Umbilical cord (tissue), 2 donors: Measurements from ENCODE around the gene MRPS27. TPM values are rescaled to one million over a fixed set of nuclear protein-coding genes. Genes with fewer than 3 reads are reported as not detected.

Source experiments
- DNase-seq: peaks from one replicate; pipeline ENCODE4 v3.0.0-alpha.2; 2015; ENCODE audit warnings: low spot score
- total RNA-seq: library from RNA; depleted of rRNA; stranded (reverse); fragments of >200 nt; gene quantifications from one replicate; pipeline ENCODE4 v1.2.3, GENCODE V29; 2014; ENCODE audit warnings: low replicate concordance; ENCODE audit not compliant: insufficient read depth

MRPS27 gene
- total RNA-seq, 1 donor from 2014 or later, result 72.5 TPM

DNA sequence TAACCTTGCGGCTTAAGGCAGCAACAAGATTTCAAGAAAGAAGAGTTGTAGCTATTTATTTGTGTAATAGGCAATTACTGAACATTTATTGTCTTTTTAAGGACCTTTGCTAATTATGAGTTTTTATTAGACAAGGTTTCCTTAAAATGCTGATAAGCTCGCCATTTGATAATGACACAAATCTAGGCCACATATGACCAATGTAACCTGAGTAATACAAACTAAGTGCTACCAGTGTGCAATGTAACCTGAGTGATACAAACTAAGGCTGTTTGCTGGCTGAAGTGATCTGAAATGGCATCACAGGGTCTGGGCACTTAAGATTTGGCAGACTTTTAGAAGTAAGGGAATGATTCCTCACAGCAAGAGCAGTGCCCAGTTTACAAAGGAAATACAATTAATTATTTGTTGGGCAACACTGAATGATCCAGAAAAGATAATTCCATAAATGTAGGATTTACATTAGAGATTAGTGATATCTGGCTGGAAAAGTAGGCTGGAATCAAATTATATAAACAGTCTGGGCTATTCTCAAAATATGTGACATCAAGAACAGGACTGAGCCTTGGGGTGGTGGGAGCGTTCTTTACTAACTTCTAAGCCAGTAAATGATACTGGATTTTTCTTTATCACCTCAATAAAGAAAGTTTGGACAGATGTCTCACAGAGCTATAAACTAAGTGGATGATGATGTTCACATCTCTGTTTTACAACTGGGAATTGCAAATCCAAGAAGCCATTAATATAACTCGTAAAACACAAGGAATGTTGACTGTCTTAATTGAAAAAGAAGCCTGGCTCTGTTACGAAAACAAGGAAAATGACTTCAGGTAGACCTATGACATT, 54.8 kb downstream of the MRPS27 start:
- DNase-seq, result no peak

DNA sequence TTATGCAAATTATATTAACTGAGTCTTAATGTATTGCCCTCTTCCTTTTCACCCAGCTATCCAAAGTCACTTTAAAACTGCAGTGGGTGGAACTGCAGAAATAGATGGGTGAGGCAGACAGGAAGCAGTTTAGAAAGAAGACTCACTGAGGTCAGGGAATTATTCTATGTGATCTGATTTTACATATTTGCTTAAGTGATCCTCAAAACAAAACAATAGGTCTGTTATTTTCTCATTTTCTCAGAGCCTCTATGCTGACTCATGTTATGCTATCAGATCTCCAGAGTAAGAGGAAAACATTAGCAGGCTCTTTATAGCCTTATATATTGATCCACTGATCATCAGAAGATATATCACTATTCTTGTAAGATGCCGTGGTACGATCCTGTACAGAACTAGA, 63.5 kb downstream of the MRPS27 start:
- no peak for DNase-seq

DNA sequence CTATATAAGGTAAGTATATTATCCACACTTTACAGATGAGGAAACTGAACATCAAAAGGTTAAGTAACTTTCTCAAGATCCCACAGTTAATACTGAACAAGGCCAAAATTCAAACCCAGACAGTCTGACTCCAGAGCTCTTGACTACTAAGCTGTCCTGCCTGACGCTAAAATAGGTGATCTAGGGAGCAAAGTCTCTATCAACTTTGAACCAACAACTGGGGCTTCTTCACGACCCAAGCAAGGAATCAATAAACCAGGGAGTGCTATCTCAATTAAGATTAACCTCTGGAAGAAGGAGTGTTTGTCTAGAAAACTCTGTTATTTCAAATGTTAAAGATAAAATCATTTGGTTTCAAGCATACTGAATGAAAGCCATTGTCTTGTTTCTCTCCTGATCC, 64.4 kb downstream of the MRPS27 start:
- DNase-seq, result no peak

DNA sequence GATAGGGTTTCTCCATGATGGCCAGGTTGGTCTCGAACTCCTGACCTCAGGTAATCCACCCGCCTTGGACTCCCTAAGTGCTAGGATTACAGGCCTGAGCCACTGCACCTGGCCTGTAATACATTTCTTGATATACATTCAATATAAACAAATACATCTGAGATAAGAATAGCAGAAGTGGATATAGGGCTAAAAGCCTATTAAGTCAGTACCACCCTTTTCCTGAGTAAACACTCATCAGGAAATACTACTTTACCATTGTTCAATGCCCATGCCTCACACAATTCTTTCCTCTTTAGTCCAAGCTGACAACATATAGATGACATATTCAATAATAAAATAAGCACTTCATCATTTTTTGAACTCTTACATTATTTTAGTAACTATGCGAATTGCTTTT, 64.8 kb downstream of the MRPS27 start:
- DNase-seq, result no peak

DNA sequence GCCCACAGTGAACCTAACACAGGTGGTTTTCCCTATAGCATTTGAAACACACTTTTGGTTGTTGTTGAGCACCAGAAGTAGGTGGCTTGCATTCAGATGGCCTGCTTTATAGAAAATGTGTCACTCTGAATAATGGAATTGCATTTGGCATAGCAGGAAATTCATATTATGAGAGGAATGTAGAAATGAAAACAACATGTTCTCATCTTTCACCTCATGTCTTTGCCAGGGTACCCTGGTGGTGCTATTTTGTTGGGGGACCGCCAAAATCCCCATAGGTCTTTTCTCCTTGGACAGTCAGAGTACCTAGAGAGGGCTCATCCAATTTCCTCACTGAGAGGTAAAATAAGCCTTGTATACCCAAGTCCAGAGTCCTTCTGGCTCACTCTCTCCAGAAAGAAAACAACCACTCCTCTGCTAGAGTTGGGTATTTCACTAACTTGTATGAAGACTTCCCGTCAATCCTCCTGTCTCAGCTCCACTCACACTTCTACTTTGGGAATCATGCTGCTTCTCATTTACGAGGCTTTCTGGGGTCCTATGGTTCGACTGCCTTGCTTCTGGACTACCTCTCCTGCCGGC, 67.4 kb downstream of the MRPS27 start:
- no peak for DNase-seq

DNA sequence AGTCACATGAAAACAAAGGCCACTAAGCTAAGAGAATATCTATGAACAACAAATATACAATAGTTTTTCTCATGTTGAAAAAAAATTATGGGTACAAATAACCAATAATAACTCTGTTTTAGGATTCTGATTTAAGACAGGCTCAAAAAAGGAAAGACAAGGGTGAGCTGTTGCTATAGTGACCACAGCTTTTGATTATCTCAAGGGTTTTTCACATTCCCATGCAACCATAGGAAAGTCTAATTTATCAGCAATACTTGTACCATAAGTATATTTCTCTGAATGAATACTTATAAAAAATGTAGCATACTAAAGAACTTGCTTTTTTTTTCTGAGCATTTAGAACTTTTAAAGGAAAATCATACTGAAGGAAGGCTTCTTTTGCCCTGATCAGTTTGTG, 68.0 kb downstream of the MRPS27 start:
- no peak for DNase-seq

DNA sequence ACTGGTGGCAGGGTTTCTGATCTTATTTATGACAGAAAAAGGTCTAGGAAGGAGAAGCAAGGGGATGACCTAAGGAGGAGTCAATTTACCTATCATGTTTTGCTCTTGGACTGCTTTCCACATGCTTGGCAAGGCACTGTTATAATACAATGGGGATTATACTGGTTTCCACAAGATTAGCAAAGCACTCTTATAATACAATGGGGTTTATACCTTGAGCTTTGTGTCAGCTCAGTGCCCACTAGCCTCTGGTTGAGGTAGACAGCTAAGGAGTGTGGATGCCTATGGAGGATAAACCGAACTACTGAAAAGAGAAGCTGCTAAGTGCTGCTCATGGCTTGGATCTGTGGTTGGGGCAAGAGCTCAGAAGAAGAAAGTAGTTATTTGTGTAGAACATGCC, 68.7 kb downstream of the MRPS27 start:
- DNase-seq, result no peak

DNA sequence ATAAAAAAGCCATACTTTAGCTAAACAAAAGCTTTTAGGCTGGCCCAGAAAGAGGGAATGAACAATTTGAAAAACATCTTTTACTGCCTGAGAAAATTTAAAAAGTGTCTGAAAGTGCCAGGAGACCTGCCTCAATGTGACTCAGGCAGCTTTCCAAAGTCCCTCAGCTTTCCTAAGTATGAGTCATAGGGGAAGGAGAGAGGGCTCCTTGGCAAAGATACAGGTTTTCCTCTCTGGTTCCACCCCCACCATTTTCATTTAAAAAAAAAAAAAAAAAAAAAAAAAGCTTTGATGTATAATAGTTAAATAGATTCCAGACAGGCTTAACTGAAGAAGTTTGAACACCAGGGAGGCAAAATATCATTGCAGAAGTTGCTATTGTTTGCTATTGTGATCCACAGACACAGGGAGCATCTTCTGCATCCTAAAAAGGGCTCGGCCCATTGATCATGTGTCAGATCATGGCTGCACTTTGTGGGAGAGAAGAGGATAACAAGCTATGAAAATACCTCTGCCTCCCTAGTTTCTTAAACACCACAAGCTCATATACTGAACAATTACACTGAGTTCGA, 71.5 kb downstream of the MRPS27 start:
- DNase-seq, result peak; percentile 86

DNA sequence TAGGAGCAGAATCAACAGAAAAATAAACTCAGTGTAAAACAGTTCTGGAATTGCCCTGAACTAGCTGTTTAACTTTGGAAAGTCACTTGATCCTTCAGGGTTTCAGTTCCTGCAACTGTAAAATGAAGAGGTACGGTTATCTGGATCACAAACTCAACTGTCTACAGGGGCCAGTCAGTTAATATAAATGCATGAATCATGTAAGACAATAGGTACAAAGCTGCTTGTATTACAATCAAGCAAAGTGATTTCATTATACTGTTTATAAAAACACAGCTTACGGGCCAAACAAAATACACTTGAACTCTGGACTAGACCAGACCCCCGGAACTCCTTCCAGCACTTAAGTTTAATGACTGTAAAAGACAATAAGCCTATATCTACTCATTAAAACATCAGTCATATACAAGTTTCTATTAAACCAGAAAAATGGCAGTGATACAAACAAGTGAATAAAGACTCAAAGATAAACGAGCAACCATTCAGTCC, 73.0 kb downstream of the MRPS27 start:
- no peak for DNase-seq

DNA sequence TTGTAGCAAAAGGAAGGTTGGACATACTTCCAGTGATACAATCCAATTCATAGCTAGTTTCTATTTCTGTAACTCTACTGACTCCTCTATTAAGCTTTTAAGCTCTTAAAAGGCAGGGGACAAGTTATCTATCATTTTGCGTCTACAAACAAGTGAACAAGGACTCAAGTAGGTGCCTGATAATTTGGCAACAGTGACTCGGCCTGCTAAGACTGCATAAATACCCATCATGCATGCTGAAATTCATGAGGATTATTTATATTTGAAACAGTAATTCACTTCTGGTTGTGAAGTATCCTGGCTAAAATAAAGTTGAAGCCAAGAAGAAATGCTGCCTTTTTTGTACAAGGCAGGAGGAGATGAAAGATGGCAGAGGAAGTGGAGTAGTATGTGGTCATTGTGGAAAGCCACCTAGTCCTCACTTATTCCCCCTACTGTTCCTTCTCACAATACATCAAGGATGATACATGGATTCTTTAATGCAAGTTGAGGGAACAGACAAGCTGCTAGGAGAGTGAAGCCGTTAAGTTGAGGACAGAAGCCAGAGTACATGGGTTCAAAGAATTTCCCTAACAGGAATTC, 74.0 kb downstream of the MRPS27 start:
- peak; percentile 88 for DNase-seq

DNA sequence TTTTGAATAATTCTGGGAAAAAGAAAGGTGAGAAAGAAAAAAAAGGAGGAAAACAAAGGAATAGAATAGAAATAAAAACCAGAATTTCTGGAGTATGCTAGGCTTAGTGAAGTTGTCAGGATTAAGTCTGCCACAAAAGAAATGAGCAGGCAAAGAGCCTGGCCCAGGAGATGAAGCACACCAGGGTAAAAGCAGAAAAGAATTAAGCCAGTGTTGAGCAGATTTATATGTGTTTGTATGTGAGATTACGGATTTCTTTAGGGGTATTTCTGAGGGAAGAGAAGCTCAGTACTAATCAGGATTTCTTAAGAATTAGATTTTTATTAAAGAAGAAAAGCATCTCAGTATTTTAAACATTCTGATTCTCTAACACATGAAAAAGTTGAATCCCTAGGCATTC, 74.5 kb downstream of the MRPS27 start:
- DNase-seq, result peak; percentile 85

DNA sequence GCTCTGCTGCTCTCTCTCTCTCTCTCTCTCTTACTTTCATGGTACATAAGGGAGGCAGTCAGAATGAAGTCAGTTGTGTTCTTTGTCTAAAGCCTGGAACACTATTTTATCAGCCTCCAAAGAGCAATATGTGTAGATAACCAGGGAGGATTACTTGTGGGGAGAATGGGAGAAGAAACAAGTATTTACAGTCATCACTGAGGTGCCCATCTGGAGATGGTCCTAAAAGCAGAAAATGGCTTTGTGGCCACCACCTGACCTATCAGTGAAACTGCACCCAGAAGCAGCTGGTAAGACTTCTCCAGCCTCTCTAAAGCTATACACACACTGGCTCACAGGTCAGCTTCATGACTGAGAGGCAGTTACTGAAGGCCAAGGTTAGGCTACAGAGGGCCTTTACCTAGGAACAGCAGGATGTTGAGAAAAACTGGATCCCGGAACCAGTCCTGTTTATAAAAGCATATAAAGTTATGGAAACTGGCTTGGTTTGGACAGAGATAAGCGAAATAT, 75.1 kb downstream of the MRPS27 start:
- DNase-seq, result peak; percentile 85

DNA sequence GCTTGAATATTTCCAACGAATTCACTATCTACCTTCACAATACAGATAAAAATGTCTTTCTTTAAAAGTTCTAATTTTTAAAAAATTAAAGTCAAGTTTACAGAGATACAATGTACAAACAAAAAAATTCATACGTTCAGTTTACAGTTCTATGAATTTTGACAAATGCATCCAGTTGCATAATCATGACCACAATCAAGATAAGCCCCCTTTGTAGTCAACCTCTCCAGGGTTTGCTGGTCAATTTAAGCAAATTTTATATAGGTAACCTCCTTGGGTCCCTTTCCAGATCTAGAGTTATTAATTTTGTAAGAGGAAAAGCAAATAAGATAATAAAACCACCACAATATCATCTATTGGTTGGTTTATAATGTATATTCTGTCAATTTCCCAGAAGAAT, 76.3 kb downstream of the MRPS27 start:
- DNase-seq, result no peak

DNA sequence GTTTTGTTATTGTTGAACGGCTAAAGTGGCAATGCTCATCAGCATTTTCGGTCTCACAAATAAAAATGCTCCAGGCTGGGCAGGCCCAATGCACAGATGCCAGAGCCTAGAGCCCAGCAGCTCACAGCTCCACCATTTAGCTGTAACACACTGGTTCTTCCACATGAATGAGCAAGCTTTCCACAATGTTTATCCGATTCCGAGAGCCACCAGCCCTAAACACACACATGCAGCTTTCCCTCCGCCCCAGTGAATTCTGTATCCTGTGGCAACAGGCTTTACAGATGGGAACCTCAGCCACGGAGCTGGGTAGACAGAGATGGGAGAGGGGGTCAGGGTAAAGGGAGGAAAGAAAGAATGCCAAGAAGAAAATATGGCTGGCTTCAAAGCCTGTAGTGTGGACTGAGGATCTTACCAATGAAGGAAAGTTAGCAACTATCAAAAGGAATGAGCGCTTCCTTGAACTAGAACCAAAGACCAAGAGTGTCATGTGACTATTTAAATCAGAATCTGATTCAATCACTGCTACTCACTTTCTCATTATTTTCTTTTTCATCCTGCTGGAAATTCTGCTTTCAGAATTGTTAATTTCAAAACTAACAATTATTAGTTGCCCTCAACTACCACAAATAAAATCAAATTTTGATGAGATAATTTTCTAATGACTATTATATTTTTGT, 77.1 kb downstream of the MRPS27 start:
- no peak for DNase-seq

DNA sequence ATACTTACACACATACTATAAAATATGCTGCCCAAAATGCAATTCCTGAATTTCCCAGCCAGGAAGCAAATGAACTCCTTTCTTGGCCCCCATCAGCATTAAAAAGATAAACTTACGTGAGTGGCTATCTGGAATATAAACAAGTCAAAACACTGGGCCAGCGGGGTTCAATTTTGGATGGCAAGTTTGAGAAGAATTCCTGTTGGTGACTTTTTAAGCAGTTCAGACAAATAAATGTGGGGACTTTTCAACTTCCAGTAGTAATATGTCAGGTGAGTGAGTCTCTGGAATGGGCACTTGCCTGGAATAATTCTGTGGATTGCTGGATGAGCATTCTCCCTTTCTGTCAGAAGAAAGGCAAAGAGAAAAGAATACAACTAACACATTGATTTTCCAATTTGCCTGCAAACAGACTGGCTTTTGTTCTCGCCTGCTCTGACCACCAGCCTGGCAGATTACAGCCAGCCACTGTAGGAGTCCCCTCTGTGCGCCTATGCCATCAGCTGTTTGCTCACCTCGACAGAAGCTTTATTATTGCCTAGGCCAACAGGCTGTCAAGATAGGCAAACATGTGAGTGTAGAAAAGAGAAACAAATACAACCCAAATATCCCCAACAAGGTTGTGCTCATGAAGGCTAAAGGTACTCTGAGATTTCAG, 78.6 kb downstream of the MRPS27 start:
- no peak for DNase-seq

DNA sequence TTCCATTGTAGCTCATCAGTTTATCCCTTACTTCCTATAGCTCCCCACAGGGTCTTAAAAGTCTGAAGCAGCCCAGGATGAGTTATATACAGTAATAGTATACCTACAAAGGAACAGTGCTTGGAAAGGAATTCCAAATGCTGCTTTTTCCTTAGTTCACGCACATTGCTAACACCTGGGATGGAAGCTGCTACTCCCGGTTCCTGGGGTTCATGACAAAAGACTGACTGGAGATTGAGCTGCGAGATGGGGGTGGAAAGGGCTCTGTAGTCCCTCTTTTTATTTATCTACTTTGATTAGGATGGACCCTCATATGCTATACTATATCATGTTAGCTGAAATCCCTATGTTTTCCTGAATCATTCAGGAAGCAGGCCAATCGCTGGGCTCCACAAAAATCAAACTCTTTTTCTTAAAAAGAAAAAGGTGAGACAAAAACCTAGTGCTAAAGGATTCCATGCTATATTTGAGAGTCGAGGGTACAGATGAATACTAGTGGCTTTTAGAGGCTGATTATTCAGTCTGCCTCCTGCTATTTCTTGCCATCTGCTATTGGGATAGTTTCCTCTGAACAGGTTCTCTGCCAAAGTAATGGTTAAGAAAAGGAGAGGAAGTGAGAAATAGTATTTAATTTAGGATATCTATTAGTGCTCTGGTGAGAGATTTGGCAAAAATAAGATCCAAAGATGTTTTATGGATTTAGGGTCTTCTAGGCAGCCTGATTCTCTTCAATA, 81.2 kb downstream of the MRPS27 start:
- no peak for DNase-seq

DNA sequence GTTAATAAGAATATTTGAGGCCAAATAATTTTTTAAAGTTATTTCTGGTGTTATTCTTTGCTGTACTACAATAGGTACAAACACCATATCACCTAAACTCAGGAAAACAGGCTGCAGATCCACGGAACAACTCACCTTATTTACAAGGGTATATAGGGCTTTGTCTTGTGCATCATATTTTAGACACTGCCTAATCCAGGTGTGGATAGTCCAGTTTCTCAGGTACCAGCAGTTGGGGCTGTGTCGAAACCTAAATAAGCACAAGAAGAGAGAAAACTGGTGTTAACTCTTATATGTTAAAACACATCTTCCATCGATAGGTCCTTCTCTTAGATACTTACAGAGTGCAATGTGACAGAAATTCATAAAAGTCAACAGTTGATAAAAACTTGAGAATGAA, 82.2 kb downstream of the MRPS27 start:
- DNase-seq, result no peak

DNA sequence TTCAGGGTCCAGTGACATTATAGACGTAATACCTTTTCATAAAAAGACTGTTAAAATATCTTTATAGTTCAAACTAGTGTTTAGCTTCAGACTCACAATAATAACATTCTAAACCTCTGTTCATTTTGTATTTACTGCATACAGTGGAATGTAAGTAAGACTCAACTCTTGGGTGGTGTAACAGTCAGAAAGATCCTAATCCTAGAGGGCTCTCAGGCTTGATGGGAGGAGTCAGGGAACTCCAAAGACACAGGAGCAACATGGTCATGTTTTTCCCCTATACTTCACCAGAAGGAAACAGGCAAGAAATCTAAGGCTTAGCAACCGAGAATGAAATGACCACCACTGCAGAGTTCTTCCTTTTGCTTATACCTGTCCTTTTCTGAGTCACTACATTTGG, 82.6 kb downstream of the MRPS27 start:
- peak; percentile 77 for DNase-seq

DNA sequence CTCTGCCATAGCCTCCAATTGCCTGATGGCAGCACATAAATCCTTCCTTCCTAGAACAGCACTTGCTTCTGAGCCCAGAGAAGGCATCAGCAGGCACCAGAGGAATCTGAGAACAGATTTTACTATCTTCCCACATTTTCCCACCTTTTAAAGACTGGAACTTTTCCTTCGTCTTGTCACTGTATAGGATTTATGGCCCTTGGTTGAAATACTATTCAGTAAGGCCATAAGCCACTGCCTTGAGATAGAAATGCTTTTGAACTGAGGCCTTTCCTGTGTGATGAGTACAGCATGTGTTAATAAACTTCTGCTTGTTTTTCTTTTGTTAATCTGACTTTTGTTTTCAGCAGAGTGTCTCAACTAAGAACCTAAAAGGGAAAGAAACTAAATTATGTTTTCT, 84.3 kb downstream of the MRPS27 start:
- DNase-seq, result peak; percentile 59

DNA sequence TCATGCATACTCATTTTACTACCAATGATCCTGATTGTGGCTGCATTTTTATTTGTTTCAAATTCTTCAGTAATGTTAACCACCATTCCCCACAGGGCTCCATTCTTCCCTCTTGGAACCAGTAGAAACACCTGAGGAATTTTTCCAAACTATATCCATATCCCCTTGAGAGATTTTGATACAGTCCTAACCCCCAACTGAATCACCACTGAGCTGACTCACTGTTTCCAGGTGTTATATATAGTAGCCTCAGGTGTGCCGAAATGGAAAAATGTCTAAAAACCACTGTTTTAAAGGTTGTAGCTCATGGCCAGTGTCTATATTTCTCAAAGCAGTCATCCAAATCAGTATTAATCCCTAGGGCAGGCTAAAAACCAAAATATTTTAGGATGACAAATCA, 85.2 kb downstream of the MRPS27 start:
- DNase-seq, result no peak
